GM12892 (cell line): ENCODE data around the gene TSPAN5.

ENCODE experiments used
- POLR2A ChIP-seq: IDR thresholded peaks from 2 replicates; pipeline ENCODE4 v1.6.1; 2011; ENCODE audit warnings: low read depth, low read length, control low read depth
- POLR2AphosphoS5 ChIP-seq: IDR thresholded peaks from 2 replicates; pipeline ENCODE4 v1.6.1; 2011; ENCODE audit warnings: low read depth, low read length, control low read depth
- TAF1 ChIP-seq: IDR thresholded peaks from 2 replicates; pipeline ENCODE4 v1.6.1; 2011; ENCODE audit warnings: low read depth, mild to moderate bottlenecking, control low read depth, low read length, borderline replicate concordance

DNA sequence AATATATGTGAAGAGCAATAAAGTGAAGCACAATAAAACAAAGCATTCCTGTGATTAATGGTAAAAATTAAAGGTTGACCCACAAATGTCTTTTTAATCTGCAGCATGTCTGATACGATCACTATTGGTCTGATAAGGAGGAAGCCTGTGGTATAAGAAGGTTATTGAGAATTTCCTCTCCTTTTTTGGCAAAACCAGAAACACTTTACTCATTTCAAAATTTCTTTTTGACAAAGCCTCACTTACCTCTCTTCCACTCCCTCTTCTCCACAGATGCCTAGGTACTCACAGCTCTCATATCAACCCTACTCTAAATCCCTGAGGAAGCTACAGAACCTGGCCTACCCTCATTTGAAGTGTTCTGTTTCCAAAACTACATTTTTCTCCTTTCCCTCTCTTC, 56.1 kb downstream of the TSPAN5 start:
- no peak for TF ChIP-seq POLR2A
- TF ChIP-seq POLR2AphosphoS5 = no peak
- no peak for TF ChIP-seq TAF1
